H1 (cell line): ENCODE results near the gene ANKLE1. TPM values are rescaled to one million over a fixed set of nuclear protein-coding genes. Genes with fewer than 3 reads are reported as not detected.
A peak's percentile ranks its signal among the peaks of the same experiment; 100 is the strongest.

Source experiments
- CTCF ChIA-PET: fragments of 300-600 bp; sonication (Branson Sonifier 250); formaldehyde crosslinking; loops from one replicate; lab custom pipeline; 2021; ENCODE audit not compliant: partially characterized antibody; lab: Charles Lee
- POLR2A ChIA-PET: fragments of 300-600 bp; sonication (Branson Sonifier 250); formaldehyde crosslinking; loops from one replicate; lab custom pipeline; 2021; ENCODE audit warnings: inconsistent platforms; ENCODE audit not compliant: partially characterized antibody; lab: Charles Lee
- DNase-seq, 2 experiments: peaks; one replicate each; pipeline versions ENCODE4 v3.0.0 to v3.0.0-alpha.2; 2010 to 2022; ENCODE audit warnings: low spot score in 2 of 2, low read depth in 1 of 2, mixed read lengths in 1 of 2
- FAIRE-seq: peaks from 2 replicates; lab custom pipeline; 2011; peaks lifted over from hg19 to GRCh38; lab: Jason Lieb, UNC
- H2AFZ ChIP-seq: 2 replicates; pipeline ENCODE4 v1.8.1; 2012; ENCODE audit warnings: low read length, inconsistent platforms
- H2AK5ac ChIP-seq: 2 replicates; pipeline ENCODE4 v1.6.1; 2013; ENCODE audit warnings: low read depth, low read length
- H2BK120ac ChIP-seq: replicated peaks from 2 replicates; pipeline ENCODE3; 2013; ENCODE audit warnings: low read depth, low read length, inconsistent platforms
- H2BK12ac ChIP-seq: 2 replicates; pipeline ENCODE4 v1.6.1; 2013; ENCODE audit warnings: low read depth, low read length
- H2BK15ac ChIP-seq: 2 replicates; pipeline ENCODE4 v1.6.1; 2013; ENCODE audit warnings: low read length
- H2BK20ac ChIP-seq: 2 replicates; pipeline ENCODE4 v1.6.1; 2013; ENCODE audit warnings: low read length
- H2BK5ac ChIP-seq: 2 replicates; pipeline ENCODE4 v1.6.1; 2013; ENCODE audit warnings: low read depth, low read length
- H3K14ac ChIP-seq: 2 replicates; pipeline ENCODE4 v1.6.1; 2013; ENCODE audit warnings: inconsistent platforms; ENCODE audit not compliant: insufficient read length
- H3K18ac ChIP-seq: 2 replicates; pipeline ENCODE4 v1.6.1; 2013; ENCODE audit warnings: low read length; ENCODE audit errors: extremely low read depth
- H3K23ac ChIP-seq: 2 replicates; pipeline ENCODE4 v1.6.1; 2013; ENCODE audit warnings: inconsistent platforms; ENCODE audit not compliant: insufficient read length
- H3K23me2 ChIP-seq: 2 replicates; pipeline ENCODE4 v1.6.1; 2013; ENCODE audit warnings: low read depth, low read length
- H3K27ac ChIP-seq: 2 replicates; pipeline ENCODE4 v1.6.1; 2011; ENCODE audit warnings: low read depth, low read length, inconsistent platforms
- H3K27me3 ChIP-seq, 4 experiments: replicated peaks in 1 of 4; 1 replicate in 1 of 4; 2 replicates in 3 of 4; pipeline versions ENCODE4 v1.6.1 to v1.8.1; 2011 to 2013; ENCODE audit warnings: low read length in 3 of 4, mild to moderate bottlenecking in 3 of 4, inconsistent platforms in 2 of 4, mixed read lengths in 2 of 4, moderate library complexity in 1 of 4; ENCODE audit not compliant: control insufficient read depth in 3 of 4, insufficient read depth in 3 of 4; ENCODE audit errors: extremely low read depth in 1 of 4
- H3K36me3 ChIP-seq, 4 experiments: 2 replicates each; pipeline versions ENCODE4 v1.6.1 to v1.8.1; 2011 to 2013; ENCODE audit warnings: mild to moderate bottlenecking in 4 of 4, low read length in 3 of 4, moderate library complexity in 2 of 4, control low read depth in 1 of 4, inconsistent platforms in 1 of 4; ENCODE audit not compliant: insufficient read depth in 4 of 4, control insufficient read depth in 2 of 4
- H3K4ac ChIP-seq: replicated peaks from 2 replicates; pipeline ENCODE3; 2013; ENCODE audit warnings: low read length, low read depth, mixed read lengths, inconsistent platforms; ENCODE audit not compliant: insufficient read length
- H3K4me1 ChIP-seq, 4 experiments: replicated peaks in 1 of 4; 1 replicate in 1 of 4; 2 replicates in 3 of 4; pipeline versions ENCODE4 v1.6.1 to v1.8.1; 2011 to 2013; ENCODE audit warnings: low read length in 3 of 4, inconsistent platforms in 2 of 4, mixed read lengths in 1 of 4; ENCODE audit not compliant: insufficient read depth in 4 of 4, control insufficient read depth in 3 of 4
- H3K4me2 ChIP-seq, 2 experiments: 2 replicates each; pipeline versions ENCODE4 v1.6.1 to v1.8.1; 2011 to 2013; ENCODE audit warnings: low read depth in 2 of 2, low read length in 2 of 2, control low read depth in 1 of 2, inconsistent platforms in 1 of 2, mild to moderate bottlenecking in 1 of 2; ENCODE audit not compliant: insufficient read depth in 1 of 2
- H3K4me3 ChIP-seq, 4 experiments: fragments of 200-600, 300-600 bp in 1 of 4; sonication (generic), shearing (Covaris generic), sonication (Bioruptor Twin) in 1 of 4; 2 replicates each; pipeline versions ENCODE4 v1.5.1 to v1.8.1; 2011 to 2016; ENCODE audit warnings: low read length in 4 of 4, low read depth in 3 of 4, control low read depth in 2 of 4, inconsistent platforms in 2 of 4, mild to moderate bottlenecking in 2 of 4, mixed read lengths in 1 of 4, moderate library complexity in 1 of 4; ENCODE audit not compliant: insufficient read depth in 2 of 4; ENCODE audit errors: extremely low read depth in 1 of 4
- H3K56ac ChIP-seq: replicated peaks from 2 replicates; pipeline ENCODE3; 2013; ENCODE audit warnings: low read depth, mild to moderate bottlenecking, mixed read lengths, low read length, inconsistent platforms; ENCODE audit not compliant: insufficient read length
- H3K79me1 ChIP-seq: 2 replicates; pipeline ENCODE4 v1.6.1; 2013; ENCODE audit warnings: low read depth, low read length, control low read depth
- H3K79me2 ChIP-seq, 2 experiments: 2 replicates each; pipeline versions ENCODE4 v1.6.1 to v1.8.1; 2012 to 2013; ENCODE audit warnings: low read length in 2 of 2, mild to moderate bottlenecking in 2 of 2, inconsistent platforms in 1 of 2; ENCODE audit not compliant: insufficient read depth in 2 of 2, control insufficient read depth in 1 of 2
- H3K9ac ChIP-seq, 4 experiments: replicated peaks in 1 of 4; 1 replicate in 1 of 4; 2 replicates in 3 of 4; pipeline versions ENCODE4 v1.6.1 to v1.8.1; 2011 to 2013; ENCODE audit warnings: low read depth in 3 of 4, low read length in 3 of 4, control low read depth in 2 of 4, mild to moderate bottlenecking in 2 of 4, moderate library complexity in 2 of 4, inconsistent platforms in 1 of 4; ENCODE audit errors: extremely low read depth in 1 of 4
- H3K9me3 ChIP-seq, 2 experiments: 2 replicates each; pipeline versions ENCODE4 v1.6.1 to v1.8.1; 2012 to 2013; ENCODE audit warnings: mild to moderate bottlenecking in 2 of 2, moderate library complexity in 2 of 2, control low read depth in 1 of 2, inconsistent platforms in 1 of 2, low read depth in 1 of 2, low read length in 1 of 2, mixed read lengths in 1 of 2; ENCODE audit not compliant: insufficient read depth in 2 of 2
- H4K20me1 ChIP-seq, 2 experiments: replicated peaks in 1 of 2; 2 replicates each; pipeline versions ENCODE3 to v1.8.1; 2011 to 2013; ENCODE audit warnings: inconsistent platforms in 2 of 2, low read length in 2 of 2, mild to moderate bottlenecking in 1 of 2; ENCODE audit not compliant: insufficient read depth in 2 of 2, control insufficient read depth in 1 of 2
- H4K5ac ChIP-seq: 2 replicates; pipeline ENCODE4 v1.6.1; 2013; ENCODE audit warnings: low read length, low read depth, mixed read lengths, inconsistent platforms; ENCODE audit not compliant: insufficient read length
- H4K8ac ChIP-seq: 2 replicates; pipeline ENCODE4 v1.8.0; 2013; ENCODE audit warnings: mild to moderate bottlenecking, moderate library complexity, low read length, inconsistent platforms; ENCODE audit not compliant: insufficient read depth; ENCODE audit errors: extremely low read depth
- H4K91ac ChIP-seq: replicated peaks from 2 replicates; pipeline ENCODE3; 2013; ENCODE audit warnings: low read length, mixed read lengths, inconsistent platforms; ENCODE audit not compliant: insufficient read length
- CREB1 ChIP-seq: IDR thresholded peaks from 2 replicates; pipeline ENCODE4 v1.6.1; 2012; ENCODE audit warnings: inconsistent platforms
- EP300 ChIP-seq, 2 experiments: IDR thresholded peaks; 1 replicate in 1 of 2; 2 replicates in 1 of 2; pipeline ENCODE4 v1.6.1; 2011 to 2012; ENCODE audit warnings: low read depth in 2 of 2, low read length in 2 of 2, mild to moderate bottlenecking in 2 of 2, borderline replicate concordance in 1 of 2, inconsistent platforms in 1 of 2, moderate library complexity in 1 of 2
- POLR2A ChIP-seq, 2 experiments: IDR thresholded peaks; 1 replicate in 1 of 2; 2 replicates in 1 of 2; pipeline ENCODE4 v1.6.1; 2011; ENCODE audit warnings: low read depth in 2 of 2, low read length in 2 of 2, mild to moderate bottlenecking in 2 of 2; ENCODE audit errors: control extremely low read depth in 1 of 2
- RAD21 ChIP-seq, 2 experiments: IDR thresholded peaks in 1 of 2; conservative IDR thresholded peaks in 1 of 2; 2 replicates each; pipeline ENCODE4 v1.6.1; 2011; ENCODE audit warnings: low read depth in 2 of 2, low read length in 2 of 2, improper control_type of control experiment in 1 of 2, inconsistent platforms in 1 of 2, mild to moderate bottlenecking in 1 of 2, moderate library complexity in 1 of 2
- SIX5 ChIP-seq: IDR thresholded peaks from 2 replicates; pipeline ENCODE4 v1.6.1; 2011; ENCODE audit warnings: mild to moderate bottlenecking, low read depth, low read length
- SRF ChIP-seq: IDR thresholded peaks from 2 replicates; pipeline ENCODE4 v1.6.1; 2011; ENCODE audit warnings: mild to moderate bottlenecking, low read depth, low read length, moderate library complexity
- YY1 ChIP-seq: IDR thresholded peaks from 2 replicates; pipeline ENCODE4 v1.6.1; 2011; ENCODE audit warnings: low read depth, mild to moderate bottlenecking, low read length
- WGBS, 2 experiments: shearing (Covaris generic) in 1 of 2; methylation state at CpG; one replicate each; pipeline versions ENCODE4 v1.1.6 to v1.1.7; 2013 to 2015; ENCODE audit warnings: low lambda C conversion rate in 2 of 2, mixed read lengths in 2 of 2, inconsistent platforms in 1 of 2, low coverage in 1 of 2, missing lambda C conversion rate in 1 of 2; ENCODE audit not compliant: insufficient replicate concordance in 2 of 2, insufficient coverage in 1 of 2, insufficient read length in 1 of 2; ENCODE audit errors: extremely low coverage in 1 of 2, missing lambda C conversion rate in 1 of 2; 5-methylcytosine and 5-hydroxymethylcytosine counted together
- polyA plus RNA-seq, 7 experiments: library from polyadenylated mRNA; depleted of rRNA in 3 of 7; stranded (reverse) in 5 of 7; unstranded in 2 of 7; fragments of >200 nt in 5 of 7; fragments of 200-250 nt in 2 of 7; gene quantifications; 1 replicate in 5 of 7; 2 replicates in 1 of 7; 4 replicates in 1 of 7; pipeline versions ENCODE4 v1.2.1 to v1.2.3, GENCODE V29; 2011 to 2013; ENCODE audit warnings: missing spikeins in 2 of 7, mixed read lengths in 2 of 7
- total RNA-seq: library from RNA; stranded (reverse); fragmentation: NEBNext Ultra II Directional; extraction: Animal tissue kit (Norgen Biotek cat#: 25700); gene quantifications from 2 replicates; pipeline ENCODE4 v1.2.1, GENCODE V29; 2021
- TF ChIP-seq, protein P1 (sequence below): IDR thresholded peaks from 2 replicates; pipeline ENCODE4 v1.6.1; 2012; ENCODE audit warnings: low read length, inconsistent platforms

Gene ANKLE1
- total and polyA plus RNA-seq, 2 of the 8 experiments (the other 6 are each of a cell fraction or from before 2014, with no cell fraction given) = 6.1 to 9.6 TPM

DNA sequence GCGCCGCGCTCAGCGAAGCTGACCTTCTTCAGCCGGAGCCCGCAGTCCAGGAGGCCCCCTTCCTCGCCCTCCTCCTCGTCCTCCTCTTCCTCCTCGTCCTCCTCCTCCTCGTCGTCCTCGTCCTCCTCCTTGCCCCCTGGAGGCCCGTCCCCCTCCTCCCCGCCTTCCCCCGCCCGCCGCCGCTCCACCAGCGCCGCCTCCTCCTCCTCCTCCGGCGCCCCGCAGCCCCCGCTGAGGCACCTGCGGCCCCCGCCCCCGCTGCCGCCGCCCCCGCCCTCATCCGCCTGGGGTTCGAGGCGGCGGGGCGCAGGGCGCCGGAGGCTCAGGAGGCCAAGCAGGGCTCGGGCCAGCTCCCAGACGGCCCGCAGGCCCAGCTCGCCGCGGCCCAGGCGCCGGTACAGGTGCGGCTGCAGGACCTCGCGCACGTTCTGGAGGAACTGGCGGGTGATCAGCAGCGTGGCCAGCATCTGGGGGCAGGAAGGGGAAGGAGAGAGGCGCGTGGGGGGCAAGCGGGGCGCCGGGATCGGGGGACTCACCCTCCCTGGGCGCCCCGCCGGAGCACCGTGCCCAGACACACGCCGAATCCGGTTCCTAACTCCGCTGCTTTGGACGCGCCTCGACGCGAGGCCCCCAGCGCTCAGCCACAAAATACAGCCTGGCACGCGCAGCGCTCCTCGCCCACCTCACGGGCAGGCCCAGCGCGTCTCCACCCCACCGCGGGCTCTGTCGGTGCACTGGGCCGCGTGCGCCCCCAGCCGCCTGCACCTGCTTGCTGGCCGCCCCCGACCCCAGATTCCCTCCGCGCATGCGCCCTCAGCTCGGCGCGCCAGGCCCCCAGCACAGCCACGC, 47.0 kb downstream of the ANKLE1 start:
- H3K36me3 ChIP-seq = peaks cover 0 to 10% (median 4%) of the 10 kb centered on the region in 4 experiments; a peak in 4 of 8 replicates
- 0 out of 2 replicates have a peak overlapping the region, but pooled peaks have one; percentile 100 for H2BK15ac ChIP-seq
- H3K79me2 ChIP-seq = no peaks in the 10 kb centered on the region
- H3K4ac ChIP-seq = peak overlapping the region; percentile 57
- CTCF ChIA-PET = interaction anchor here (1.7 to 3.3 kb wide), 5 partner anchors 20 to 61 kb away, joined by 4 to 13 read pairs (median 6); partner anchors contain the start of genes DDA1 and MRPL34
- H3K18ac ChIP-seq = peak overlapping the region; percentile 90
- 0 out of 2 replicates have a peak overlapping the region, but pooled peaks have one; percentile 55 for H2BK5ac ChIP-seq
- H3K9ac ChIP-seq = peak overlapping the region in 3 of 4 experiments; percentile 25 to 58 (median 45); a peak in 4 of 7 replicates
- H3K4me3 ChIP-seq = peak overlapping the region; percentile 60 to 95 (median 61)
- peak overlapping the region; percentile 60; the same call in 1 of the 2 replicates for H3K27ac ChIP-seq
- no peak overlapping the region for H2BK120ac ChIP-seq
- H3K23me2 ChIP-seq = peaks cover 7% of the 10 kb centered on the region; the same call in 1 of the 2 replicates
- no peak overlapping the region for H3K23ac ChIP-seq
- H2BK12ac ChIP-seq = no peak overlapping the region
- H3K56ac ChIP-seq = peak overlapping the region; percentile 77
- no peak overlapping the region for H2BK20ac ChIP-seq
- H3K27me3 ChIP-seq = no peaks in the 10 kb centered on the region; a peak in 1 of 7 replicates
- H4K91ac ChIP-seq = peak overlapping the region; percentile 85
- no peaks in the 10 kb centered on the region for H3K9me3 ChIP-seq
- FAIRE-seq = no peak
- POLR2A ChIA-PET = interaction anchor here (0.9 to 17.1 kb wide), 7 partner anchors 10 to 115 kb away, joined by 3 to 329 read pairs (median 4); partner anchors contain the start of genes ABHD8, ANO8, BABAM1 and DDA1
- no peak overlapping the region for H3K14ac ChIP-seq
- H2AK5ac ChIP-seq = no peak overlapping the region
- WGBS, 2 experiments = 24% methylated on average over 40 of the region's 94 CpGs; no CpG with 5 or more reads in 1 of the 2 experiments
- peak overlapping the region; percentile 78 for H4K5ac ChIP-seq
- H3K79me1 ChIP-seq = 0 out of 2 replicates have a peak, but pooled peaks cover 2% of the 10 kb centered on the region
- peak in 1 of 2 experiments; percentile 77 for DNase-seq
- H2AFZ ChIP-seq = no peak overlapping the region
- H4K20me1 ChIP-seq = peaks cover 0 to 14% of the 10 kb centered on the region in 2 experiments
- H3K4me1 ChIP-seq = peaks cover 0 to 26% (median 19%) of the 10 kb centered on the region in 4 experiments; a peak in 6 of 7 replicates
- H3K4me2 ChIP-seq = peak overlapping the region; percentile 72 to 83
- peak overlapping the region; percentile 89 for H4K8ac ChIP-seq
- no peak for TF ChIP-seq EP300 (IDR thresholded peaks at IDR 0.05; ENCODE audit: borderline replicate concordance in 1 of 2, low read depth in 2 of 2, low read length in 2 of 2)
- no peak for TF ChIP-seq YY1
- TF ChIP-seq, protein P1, sequence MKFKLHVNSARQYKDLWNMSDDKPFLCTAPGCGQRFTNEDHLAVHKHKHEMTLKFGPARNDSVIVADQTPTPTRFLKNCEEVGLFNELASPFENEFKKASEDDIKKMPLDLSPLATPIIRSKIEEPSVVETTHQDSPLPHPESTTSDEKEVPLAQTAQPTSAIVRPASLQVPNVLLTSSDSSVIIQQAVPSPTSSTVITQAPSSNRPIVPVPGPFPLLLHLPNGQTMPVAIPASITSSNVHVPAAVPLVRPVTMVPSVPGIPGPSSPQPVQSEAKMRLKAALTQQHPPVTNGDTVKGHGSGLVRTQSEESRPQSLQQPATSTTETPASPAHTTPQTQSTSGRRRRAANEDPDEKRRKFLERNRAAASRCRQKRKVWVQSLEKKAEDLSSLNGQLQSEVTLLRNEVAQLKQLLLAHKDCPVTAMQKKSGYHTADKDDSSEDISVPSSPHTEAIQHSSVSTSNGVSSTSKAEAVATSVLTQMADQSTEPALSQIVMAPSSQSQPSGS = no peak
- peak in 1 of 2 experiments; percentile 12; a peak in 1 of 4 replicates for TF ChIP-seq RAD21 (IDR thresholded peaks at IDR 0.05 in 1 of 2, conservative IDR thresholded peaks at IDR 0.05 in 1 of 2; ENCODE audit: low read depth in 2 of 2, low read length in 2 of 2)
- TF ChIP-seq POLR2A (IDR thresholded peaks at IDR 0.05; ENCODE audit: control extremely low read depth in 1 of 2, low read depth in 2 of 2, low read length in 2 of 2) = no peak
- peak; percentile 31; the same call in 1 of the 2 replicates for TF ChIP-seq CREB1
- no peak for TF ChIP-seq SRF
- no peak for TF ChIP-seq SIX5
